ENCODE data around the gene NIN.

The NIN gene

DNA sequence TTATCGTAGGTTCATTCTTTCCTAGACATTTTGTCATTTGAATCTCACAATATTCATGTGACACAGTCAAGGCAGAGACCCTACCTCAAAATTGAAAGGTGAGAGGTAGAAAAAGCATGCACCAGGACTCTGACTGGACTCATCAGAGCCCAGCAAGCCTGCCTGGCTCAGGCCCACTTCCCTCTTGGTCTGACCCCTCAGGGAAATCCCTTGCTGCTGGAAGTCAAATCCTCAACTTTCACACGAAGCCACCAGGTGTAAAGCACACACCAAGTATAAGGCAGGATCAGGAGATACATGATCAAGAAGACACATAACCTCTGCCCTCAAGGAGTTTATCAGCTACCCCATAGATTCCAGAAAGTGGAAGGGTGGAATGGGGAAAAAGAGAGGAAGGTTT, 18.8 kb downstream of the NIN start:
- TF ChIP-seq, protein P1, sequence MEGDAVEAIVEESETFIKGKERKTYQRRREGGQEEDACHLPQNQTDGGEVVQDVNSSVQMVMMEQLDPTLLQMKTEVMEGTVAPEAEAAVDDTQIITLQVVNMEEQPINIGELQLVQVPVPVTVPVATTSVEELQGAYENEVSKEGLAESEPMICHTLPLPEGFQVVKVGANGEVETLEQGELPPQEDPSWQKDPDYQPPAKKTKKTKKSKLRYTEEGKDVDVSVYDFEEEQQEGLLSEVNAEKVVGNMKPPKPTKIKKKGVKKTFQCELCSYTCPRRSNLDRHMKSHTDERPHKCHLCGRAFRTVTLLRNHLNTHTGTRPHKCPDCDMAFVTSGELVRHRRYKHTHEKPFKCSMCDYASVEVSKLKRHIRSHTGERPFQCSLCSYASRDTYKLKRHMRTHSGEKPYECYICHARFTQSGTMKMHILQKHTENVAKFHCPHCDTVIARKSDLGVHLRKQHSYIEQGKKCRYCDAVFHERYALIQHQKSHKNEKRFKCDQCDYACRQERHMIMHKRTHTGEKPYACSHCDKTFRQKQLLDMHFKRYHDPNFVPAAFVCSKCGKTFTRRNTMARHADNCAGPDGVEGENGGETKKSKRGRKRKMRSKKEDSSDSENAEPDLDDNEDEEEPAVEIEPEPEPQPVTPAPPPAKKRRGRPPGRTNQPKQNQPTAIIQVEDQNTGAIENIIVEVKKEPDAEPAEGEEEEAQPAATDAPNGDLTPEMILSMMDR (IDR thresholded peaks at IDR 0.05; ENCODE audit: extremely low read depth, insufficient read depth, missing control alignments) = no peak
- in situ Hi-C loops (cut with MboI; ENCODE audit: low pct_unique_long_range_greater_than_20kb, low sequenced_read_pairs, unreplicated experiment) = no loop called here
- no peak for DNase-seq (ENCODE audit: low spot score)

DNA sequence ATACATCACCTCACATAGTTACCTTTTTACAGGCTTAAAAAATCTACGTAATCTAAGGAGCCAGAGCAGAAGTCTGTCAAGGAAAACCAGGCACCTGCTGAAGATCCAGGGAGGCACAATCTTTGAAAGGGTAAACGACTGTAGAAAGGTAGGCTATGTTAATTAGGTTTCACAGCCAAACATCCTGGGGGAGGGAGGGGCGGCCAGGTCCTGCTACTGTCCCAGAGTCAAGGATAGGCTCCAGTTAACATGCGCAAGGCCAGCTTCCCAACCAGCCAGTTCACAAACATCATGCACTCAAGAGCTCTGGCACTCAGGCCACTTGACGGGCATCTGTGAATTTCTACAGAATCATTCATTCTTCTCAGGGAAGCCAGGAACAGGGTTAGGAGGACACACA, 22.9 kb downstream of the NIN start:
- in situ Hi-C loops (cut with MboI; ENCODE audit: low pct_unique_long_range_greater_than_20kb, low sequenced_read_pairs, unreplicated experiment) = no loop called here
- TF ChIP-seq, protein P1 (IDR thresholded peaks at IDR 0.05; ENCODE audit: extremely low read depth, insufficient read depth, missing control alignments) = no peak
- no peak for DNase-seq (ENCODE audit: low spot score)

DNA sequence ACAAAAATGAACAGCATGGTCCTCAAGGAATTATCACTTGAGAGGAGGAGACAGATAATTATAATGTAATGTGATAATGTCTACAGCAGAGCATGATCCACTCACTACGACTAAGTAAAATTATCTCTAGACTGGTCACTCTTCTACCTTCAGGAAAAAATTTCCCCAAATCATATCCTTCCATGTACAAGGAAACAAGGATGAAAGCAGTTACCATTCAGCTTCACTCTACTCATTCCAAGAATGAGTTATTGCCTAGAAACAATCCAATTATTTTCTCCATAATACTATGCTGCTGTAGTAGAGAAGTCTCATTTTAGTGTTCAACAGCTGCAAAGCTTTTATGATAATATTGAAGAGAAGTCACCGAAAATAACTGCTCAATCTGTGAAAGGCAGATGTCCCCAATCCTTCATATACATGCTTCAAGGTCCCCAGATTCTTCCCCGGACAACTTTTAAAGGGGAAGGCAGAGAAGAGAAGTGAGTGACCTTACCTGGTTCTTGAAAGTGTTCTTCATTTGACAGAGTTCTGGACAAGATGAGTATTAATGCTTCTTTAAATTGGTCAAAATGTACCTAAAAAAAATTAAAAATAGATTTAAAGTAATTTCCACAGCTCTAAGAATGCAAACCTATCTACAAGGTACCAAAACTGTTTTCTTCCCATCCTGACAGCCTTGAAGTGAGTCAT, 24.6 kb downstream of the NIN start:
- no peak for DNase-seq (ENCODE audit: low spot score)
- TF ChIP-seq, protein P1 (IDR thresholded peaks at IDR 0.05; ENCODE audit: extremely low read depth, insufficient read depth, missing control alignments) = no peak
- in situ Hi-C loops (cut with MboI; ENCODE audit: low pct_unique_long_range_greater_than_20kb, low sequenced_read_pairs, unreplicated experiment) = no loop called here

DNA sequence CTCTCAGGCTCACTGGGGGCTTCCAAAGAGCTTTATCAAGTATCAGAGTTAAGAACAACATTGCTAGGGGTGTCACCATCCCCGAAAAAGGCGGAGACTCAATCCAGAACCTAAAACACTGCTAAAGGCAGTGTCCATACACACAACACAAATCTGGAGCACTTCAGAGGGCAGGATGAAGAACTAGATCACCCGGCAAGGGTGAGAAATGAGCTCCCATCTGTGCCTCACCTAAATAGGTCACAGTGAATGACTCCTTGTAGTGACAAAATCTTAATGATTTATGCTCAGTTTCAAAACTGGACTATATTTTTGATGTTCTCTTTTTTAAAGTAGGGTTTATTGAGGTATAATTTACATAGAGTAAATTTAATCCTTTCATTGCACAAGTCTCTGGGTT, 25.6 kb downstream of the NIN start:
- TF ChIP-seq, protein P1 (IDR thresholded peaks at IDR 0.05; ENCODE audit: extremely low read depth, insufficient read depth, missing control alignments) = no peak
- in situ Hi-C loops (cut with MboI; ENCODE audit: low pct_unique_long_range_greater_than_20kb, low sequenced_read_pairs, unreplicated experiment) = no loop called here
- DNase-seq (ENCODE audit: low spot score) = no peak

DNA sequence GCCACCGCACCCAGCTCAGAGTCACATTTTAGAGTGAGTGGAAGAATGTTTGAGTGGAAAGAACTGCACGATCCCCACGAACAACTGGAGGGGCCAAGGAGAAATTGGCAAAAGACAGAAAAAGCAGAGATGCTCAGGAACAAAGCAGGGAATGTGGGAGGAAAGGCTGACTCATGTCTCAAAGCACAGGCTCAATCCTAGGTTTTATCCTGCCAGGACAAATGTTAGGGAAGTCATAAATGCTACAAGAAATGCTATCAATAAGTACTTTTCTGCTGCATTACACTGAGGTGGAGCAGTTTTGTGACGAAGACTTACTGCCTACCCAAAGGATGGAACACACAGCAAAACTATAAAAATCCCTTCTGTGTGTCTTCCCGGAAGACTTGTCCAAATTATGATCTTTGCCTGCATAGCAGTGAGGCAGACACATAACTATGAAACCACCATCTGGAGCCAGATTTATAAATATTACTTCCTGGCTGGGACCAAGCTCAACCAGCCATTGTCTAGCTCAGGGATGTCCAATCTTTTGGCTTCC, 26.7 kb downstream of the NIN start:
- in situ Hi-C loops (cut with MboI; ENCODE audit: low pct_unique_long_range_greater_than_20kb, low sequenced_read_pairs, unreplicated experiment) = no loop called here
- TF ChIP-seq, protein P1 (IDR thresholded peaks at IDR 0.05; ENCODE audit: extremely low read depth, insufficient read depth, missing control alignments) = no peak
- no peak for DNase-seq (ENCODE audit: low spot score)

DNA sequence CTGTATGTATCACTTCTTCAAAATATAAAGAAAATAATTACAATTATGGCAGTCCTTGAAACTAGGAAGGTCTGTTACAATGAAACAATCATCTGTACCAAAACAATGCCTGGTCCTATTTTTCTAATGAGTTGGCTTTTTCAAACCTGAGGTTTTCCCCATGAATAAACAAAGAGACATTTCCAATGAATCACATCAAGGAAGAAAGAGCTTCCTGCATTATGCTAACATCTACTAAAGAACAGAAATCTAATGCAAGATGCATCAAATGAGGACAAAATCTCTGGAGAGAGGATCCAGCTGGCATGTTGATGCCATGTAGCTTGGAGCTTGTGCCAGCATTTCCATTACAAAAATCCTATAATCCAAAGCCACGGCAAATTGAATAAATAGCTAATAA, 29.3 kb downstream of the NIN start:
- in situ Hi-C loops (cut with MboI; ENCODE audit: low pct_unique_long_range_greater_than_20kb, low sequenced_read_pairs, unreplicated experiment) = no loop called here
- DNase-seq (ENCODE audit: low spot score) = no peak
- TF ChIP-seq, protein P1 (IDR thresholded peaks at IDR 0.05; ENCODE audit: extremely low read depth, insufficient read depth, missing control alignments) = no peak
